Glutamatergic neuron (in vitro differentiated cells): Measurements from ENCODE around the gene ATG2A. TPM values are rescaled to one million over a fixed set of nuclear protein-coding genes. Genes with fewer than 3 reads are reported as not detected.
A peak's percentile ranks its signal among the peaks of the same experiment; 100 is the strongest.

ENCODE experiments used
- DNase-seq: peaks from one replicate; pipeline ENCODE4 v3.0.0; 2022
- H3K27ac Mint-ChIP-seq: one replicate; pipeline ENCODE4 v1.8.0; 2020; ENCODE audit warnings: mild to moderate bottlenecking, mixed read lengths, inconsistent platforms; ENCODE audit not compliant: unreplicated experiment
- H3K27me3 Mint-ChIP-seq: one replicate; pipeline ENCODE4 v1.8.0; 2020; ENCODE audit warnings: mild to moderate bottlenecking, moderate library complexity, mixed read lengths, inconsistent platforms; ENCODE audit not compliant: unreplicated experiment
- H3K36me3 Mint-ChIP-seq: one replicate; pipeline ENCODE4 v1.8.0; 2020; ENCODE audit warnings: mild to moderate bottlenecking, mixed read lengths, inconsistent platforms; ENCODE audit not compliant: unreplicated experiment
- H3K4me1 Mint-ChIP-seq: one replicate; pipeline ENCODE4 v1.8.0; 2020; ENCODE audit warnings: mild to moderate bottlenecking, low read depth, mixed read lengths, inconsistent platforms; ENCODE audit not compliant: unreplicated experiment
- H3K4me3 Mint-ChIP-seq: one replicate; pipeline ENCODE4 v1.8.0; 2020; ENCODE audit warnings: mild to moderate bottlenecking, mixed read lengths, inconsistent platforms; ENCODE audit not compliant: unreplicated experiment
- H3K9me3 Mint-ChIP-seq: one replicate; pipeline ENCODE4 v1.8.0; 2020; ENCODE audit warnings: mild to moderate bottlenecking, moderate library complexity, mixed read lengths, inconsistent platforms; ENCODE audit not compliant: unreplicated experiment
- total RNA-seq: library from RNA; stranded (reverse); fragmentation: NEBNext Ultra II Directional; extraction: Animal tissue kit (Norgen Biotek cat#: 25700); gene quantifications from one replicate; pipeline ENCODE4 v1.2.1, GENCODE V29; 2021; ENCODE audit not compliant: unreplicated experiment
- TF ChIP-seq, protein P1 (sequence below): fragments of 200-600 bp; sonication (generic); IDR thresholded peaks from one replicate; pipeline ENCODE4 v1.5.0; 2021; ENCODE audit not compliant: partially characterized antibody, unreplicated experiment

Gene ATG2A
- total RNA-seq, 1 donor from 2014 or later: 25.9 TPM

DNA sequence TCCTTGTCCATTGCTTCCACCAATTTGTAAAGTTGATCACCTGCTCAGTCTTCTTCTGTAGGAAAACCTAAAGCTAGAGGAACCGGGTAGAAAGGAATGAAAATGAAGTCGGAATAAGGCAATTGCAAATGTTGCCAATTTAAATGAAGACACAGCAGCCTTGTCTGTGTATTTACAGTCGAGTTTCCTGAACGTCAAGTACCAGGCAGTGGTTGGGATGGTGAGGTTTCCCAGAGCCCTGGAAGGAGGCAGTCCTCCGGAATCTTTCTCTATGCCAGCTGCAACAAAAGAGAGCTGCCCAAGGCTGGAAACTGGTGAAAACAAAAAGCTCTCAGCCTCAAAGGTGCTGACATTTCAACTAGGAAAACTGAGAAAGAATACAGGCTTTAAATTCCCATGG, 37.2 kb upstream of the ATG2A start:
- TF ChIP-seq, protein P1, sequence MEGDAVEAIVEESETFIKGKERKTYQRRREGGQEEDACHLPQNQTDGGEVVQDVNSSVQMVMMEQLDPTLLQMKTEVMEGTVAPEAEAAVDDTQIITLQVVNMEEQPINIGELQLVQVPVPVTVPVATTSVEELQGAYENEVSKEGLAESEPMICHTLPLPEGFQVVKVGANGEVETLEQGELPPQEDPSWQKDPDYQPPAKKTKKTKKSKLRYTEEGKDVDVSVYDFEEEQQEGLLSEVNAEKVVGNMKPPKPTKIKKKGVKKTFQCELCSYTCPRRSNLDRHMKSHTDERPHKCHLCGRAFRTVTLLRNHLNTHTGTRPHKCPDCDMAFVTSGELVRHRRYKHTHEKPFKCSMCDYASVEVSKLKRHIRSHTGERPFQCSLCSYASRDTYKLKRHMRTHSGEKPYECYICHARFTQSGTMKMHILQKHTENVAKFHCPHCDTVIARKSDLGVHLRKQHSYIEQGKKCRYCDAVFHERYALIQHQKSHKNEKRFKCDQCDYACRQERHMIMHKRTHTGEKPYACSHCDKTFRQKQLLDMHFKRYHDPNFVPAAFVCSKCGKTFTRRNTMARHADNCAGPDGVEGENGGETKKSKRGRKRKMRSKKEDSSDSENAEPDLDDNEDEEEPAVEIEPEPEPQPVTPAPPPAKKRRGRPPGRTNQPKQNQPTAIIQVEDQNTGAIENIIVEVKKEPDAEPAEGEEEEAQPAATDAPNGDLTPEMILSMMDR: no peak
- H3K27me3 Mint-ChIP-seq: no peaks in the 10 kb centered on the region
- no peaks in the 10 kb centered on the region for H3K4me1 Mint-ChIP-seq
- DNase-seq: no peak
- no peak overlapping the region for H3K4me3 Mint-ChIP-seq
- H3K9me3 Mint-ChIP-seq: no peaks in the 10 kb centered on the region
- no peak overlapping the region for H3K27ac Mint-ChIP-seq
- no peaks in the 10 kb centered on the region for H3K36me3 Mint-ChIP-seq

DNA sequence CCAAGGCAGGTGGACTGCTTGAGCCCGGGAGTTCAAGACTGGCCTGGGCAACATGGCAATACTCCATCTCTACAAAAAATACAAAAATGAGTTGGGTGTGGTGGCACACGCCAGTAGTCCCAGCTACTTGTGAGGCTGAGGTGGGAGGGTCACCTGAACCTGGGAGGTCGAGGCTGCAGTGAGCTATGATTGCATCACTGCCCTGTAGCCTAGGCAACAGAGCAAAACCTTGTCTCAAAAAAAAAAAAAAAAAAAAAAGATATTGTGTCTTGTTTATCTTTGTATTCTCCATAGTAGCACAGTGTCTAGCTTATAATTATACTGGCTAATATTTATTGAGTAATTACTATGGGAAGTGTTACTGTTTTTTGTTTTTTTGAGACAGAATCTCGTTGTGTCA, 34.5 kb upstream of the ATG2A start:
- Mint-ChIP-seq H3K36me3 (no peaks in the 10 kb centered on the region), H3K27ac (no peak overlapping the region), H3K4me3 (no peak overlapping the region), H3K4me1 (no peaks in the 10 kb centered on the region), H3K27me3 (no peaks in the 10 kb centered on the region), H3K9me3 (no peaks in the 10 kb centered on the region)
- TF ChIP-seq, protein P1: no peak
- no peak for DNase-seq

DNA sequence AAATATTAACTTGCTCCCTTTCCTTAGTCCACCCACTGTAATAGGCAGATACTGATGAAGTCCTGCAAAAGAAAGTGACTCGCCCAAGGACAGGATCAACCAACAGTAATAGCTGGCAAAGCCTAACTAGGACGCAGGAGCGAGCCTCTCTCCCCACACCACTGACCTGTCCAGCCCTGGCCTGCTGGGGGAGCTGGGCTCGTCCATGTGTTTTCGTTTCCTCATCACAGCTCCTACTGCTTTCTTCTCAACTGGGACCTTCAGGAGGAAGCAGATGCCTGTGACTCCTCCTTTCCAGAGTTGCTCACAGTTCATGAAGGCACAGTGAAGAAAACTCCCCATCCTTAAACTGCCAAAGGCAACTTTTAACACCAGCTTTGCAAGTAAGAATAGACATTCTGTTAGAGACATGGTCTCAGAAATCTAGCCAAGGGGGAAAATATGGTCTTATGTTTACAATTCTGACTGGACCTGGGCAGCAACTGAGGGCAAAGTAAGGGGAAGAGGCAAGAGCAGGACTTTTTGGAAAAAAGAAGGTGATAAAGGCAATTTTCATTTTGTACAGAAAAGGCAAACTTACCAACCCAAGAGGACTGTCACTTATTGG, 30.3 kb upstream of the ATG2A start:
- H3K27me3 Mint-ChIP-seq: no peaks in the 10 kb centered on the region
- H3K27ac Mint-ChIP-seq: no peak overlapping the region
- H3K9me3 Mint-ChIP-seq: no peaks in the 10 kb centered on the region
- peaks cover 5% of the 10 kb centered on the region for H3K4me1 Mint-ChIP-seq
- H3K36me3 Mint-ChIP-seq: no peaks in the 10 kb centered on the region
- H3K4me3 Mint-ChIP-seq: no peak overlapping the region
- no peak for DNase-seq
- TF ChIP-seq, protein P1: no peak

DNA sequence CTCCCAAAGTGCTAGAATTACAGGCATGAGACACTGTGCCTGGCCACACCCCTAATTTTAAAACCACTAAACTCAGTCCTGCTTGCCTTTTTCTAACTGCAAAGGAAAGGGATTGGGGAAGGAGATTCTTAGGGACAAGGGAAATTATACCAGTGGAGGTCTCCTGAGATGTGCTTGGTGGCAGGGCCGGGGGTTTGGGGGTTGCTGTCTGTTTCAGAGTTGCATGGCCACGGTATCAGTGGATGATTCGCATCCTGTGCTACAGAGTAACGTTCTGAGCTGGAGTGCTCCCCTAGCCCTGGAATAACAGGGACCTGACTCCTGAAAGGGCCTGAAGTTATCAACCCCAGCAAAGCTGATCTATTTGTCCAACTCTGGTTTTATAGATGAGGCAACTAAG, 19.5 kb upstream of the ATG2A start:
- Mint-ChIP-seq H3K9me3 (peaks cover 13% of the 10 kb centered on the region), H3K4me1 (peaks cover 46% of the 10 kb centered on the region), H3K27me3 (peaks cover 14% of the 10 kb centered on the region), H3K4me3 (no peak overlapping the region), H3K36me3 (peaks cover 6% of the 10 kb centered on the region), H3K27ac (no peak overlapping the region)
- TF ChIP-seq, protein P1: no peak
- no peak for DNase-seq

DNA sequence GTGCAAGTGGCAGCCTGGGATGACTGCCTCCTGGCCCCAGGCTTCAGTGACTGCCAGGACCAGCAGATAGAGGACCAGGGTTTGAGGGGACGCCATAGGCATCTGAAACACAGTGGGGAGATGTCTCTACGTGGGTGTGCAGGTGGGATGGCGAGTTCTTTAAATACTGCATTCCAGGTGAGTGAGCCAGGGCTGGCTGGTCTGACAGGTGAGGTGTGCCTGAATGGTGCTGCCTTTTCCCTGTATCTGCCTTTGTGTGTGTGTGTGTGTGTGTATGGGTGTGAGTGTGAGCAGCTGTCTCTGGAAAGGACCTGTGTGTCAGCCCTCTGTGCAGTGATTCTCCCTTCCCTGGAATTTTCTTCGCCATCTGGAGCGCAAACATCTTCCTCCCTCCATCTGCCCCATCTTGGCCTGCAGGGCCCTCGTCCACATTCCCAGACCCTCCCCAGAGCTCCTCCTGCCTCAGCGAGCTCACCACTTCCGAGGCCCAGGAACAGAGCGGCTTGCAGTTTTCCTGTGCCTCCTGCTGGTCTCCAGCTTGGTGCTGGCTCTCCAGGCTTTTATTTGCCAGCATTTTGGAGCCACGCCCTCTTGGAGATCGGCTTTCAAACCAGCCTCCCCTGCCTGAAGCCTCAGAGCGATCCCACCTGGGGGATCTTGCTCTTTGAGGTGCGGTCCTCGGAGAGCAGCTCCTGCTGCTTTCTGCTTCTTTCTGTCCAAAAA, 18.5 kb upstream of the ATG2A start, which contains the start of gene GPHA2:
Gene GPHA2 (minus strand): TSS at position 535 of the 723 bp plus-strand sequence. CDS start 433 bp downstream, at position 102.
- TF ChIP-seq, protein P1: no peak
- Mint-ChIP-seq H3K27ac (peak within 1 kb of the TSS; percentile 93), H3K27me3 (peaks cover 12% of the 10 kb centered on the region), H3K4me3 (peak within 1 kb of the TSS; percentile 65), H3K36me3 (peaks cover 14% of the 10 kb centered on the region), H3K4me1 (peaks cover 46% of the 10 kb centered on the region), H3K9me3 (peaks cover 13% of the 10 kb centered on the region)
- DNase-seq: peak; percentile 64
